ENCODE data around the gene PPIP5K1. TPM values are rescaled to one million over a fixed set of nuclear protein-coding genes. Genes with fewer than 3 reads are reported as not detected.

The PPIP5K1 gene
- total and polyA plus RNA-seq, 9 of the 15 experiments (the other 6 are each of a cell fraction or from before 2014, with no cell fraction given): 2.5 to 74.6 (median 35.1) TPM

GRCh38 chr15:43509660-43510199 lies 80.3 kb downstream of the PPIP5K1 start (continued):
- no peak for TF ChIP-seq E2F5 (CRISPR knock-in tag; IDR thresholded peaks at IDR 0.05)
- no peak for TF ChIP-seq BCLAF1 (IDR thresholded peaks at IDR 0.05; ENCODE audit: borderline replicate concordance in 1 of 2, control insufficient read depth in 1 of 2, low read depth in 2 of 2, low read length in 1 of 2)
- TF ChIP-seq NCOA2 (IDR thresholded peaks at IDR 0.05; ENCODE audit: partially characterized antibody in 2 of 2): no peak
- TF ChIP-seq MYC (IDR thresholded peaks at IDR 0.05; ENCODE audit: low read depth, low read length): no peak
- TF ChIP-seq MYC (CRISPR knock-in tag; IDR thresholded peaks at IDR 0.05; ENCODE audit: borderline replicate concordance, low read depth): no peak

All from K562 (cell line).